ENCODE results near the gene PRKCD. TPM values are rescaled to one million over a fixed set of nuclear protein-coding genes. Genes with fewer than 3 reads are reported as not detected.

The PRKCD gene
- polyA plus RNA-seq, 1 experiment, result 13.7 TPM

Other genes starting within 250 kb of the PRKCD start
- 1.6 and 2.0 TPM in 2 replicates for gene SFMBT1, start 115.1 kb upstream of the PRKCD start, polyA plus RNA-seq (2011; rRNA removed)
- gene RFT1, start 30.8 kb upstream of the PRKCD start, polyA plus RNA-seq (2011; rRNA removed), result 24.7 and 26.4 TPM in 2 replicates
- 220 and 319 TPM in 2 replicates for gene TKT, start 94.8 kb downstream of the PRKCD start, polyA plus RNA-seq (2011; rRNA removed)
- 23.5 and 27.0 TPM in 2 replicates for gene DCP1A, start 186.3 kb downstream of the PRKCD start, polyA plus RNA-seq (2011; rRNA removed)

Measured in AG04450 (cell line).